ENCODE results near the gene TNNI2.
"Not testable (repeated sequence)": the region's sequence is repeated elsewhere in the genome, so short reads cannot be mapped to it uniquely, and the experiment has no call there.

The TNNI2 gene

DNA sequence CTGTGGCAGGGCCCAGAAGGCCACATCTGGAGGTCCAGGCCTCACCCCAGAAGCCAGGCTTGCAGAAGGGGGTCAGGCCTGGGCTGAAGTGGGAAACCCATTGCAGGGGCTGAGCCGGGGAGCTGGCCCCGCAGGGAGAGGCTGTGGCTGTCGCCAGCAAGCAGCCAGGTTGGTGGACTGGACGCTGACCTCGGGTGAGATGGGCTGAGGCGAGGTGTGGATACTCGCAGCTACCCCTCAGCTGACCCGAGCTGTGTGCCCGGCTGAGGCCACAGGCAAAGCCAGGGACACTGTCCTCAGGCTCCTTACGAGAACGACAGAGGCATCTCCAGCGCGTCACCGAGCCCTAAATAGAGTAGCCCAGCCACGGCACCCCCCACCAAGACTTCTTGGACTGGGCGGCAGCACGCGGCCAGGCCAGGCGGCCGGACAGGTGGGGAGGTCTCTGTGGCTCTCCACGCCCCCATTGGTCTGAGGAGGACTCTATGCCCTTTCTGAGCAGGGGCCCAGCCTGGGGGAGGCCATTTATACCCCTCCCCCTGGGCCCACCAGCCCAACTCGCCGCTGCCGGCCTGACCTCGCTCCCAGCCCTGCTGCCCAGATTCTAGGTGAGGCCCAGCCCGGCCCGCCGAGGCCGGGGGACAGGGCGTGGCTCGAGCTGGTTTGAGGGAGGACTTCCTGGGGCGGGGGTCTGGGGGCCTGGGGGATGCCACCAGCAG lies at the start of gene TNNI2:
Gene TNNI2 (plus strand): TSS at position 556 of the 719 bp plus-strand sequence. CDS start 716 bp downstream, outside the sequence.
- no peak for DNase-seq

- no peak for DNase-seq
These were observed 46.9 kb upstream of the TNNI2 start for GRCh38 chr11:1791912-1792311.

GRCh38 chr11:1792461-1792860 lies 46.3 kb upstream of the TNNI2 start:
- DNase-seq = no peak

DNA sequence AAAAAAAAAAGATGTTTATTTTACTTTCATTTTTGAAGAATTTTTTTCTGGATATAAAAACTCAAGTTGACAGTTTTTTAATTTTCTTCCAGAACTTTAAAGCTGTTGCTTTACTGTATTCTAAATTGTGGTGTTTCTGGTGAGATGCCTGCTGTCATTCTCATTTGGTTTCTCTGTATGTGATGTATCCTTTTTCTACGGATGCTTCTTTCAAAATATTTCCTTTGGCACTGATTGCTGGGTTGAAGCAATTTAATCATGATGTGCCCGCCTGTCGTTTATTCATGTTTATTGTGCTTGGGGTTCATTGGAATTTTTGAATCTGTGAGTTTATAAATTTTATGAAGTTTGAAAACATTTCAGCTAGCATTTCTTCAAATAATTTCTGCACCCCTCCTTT lies 45.7 kb upstream of the TNNI2 start:
- no peak for DNase-seq

GRCh38 chr11:1796413-1797011 lies 42.3 kb upstream of the TNNI2 start:
- no peak for DNase-seq

GRCh38 chr11:1797391-1798125 lies 41.2 kb upstream of the TNNI2 start:
- no peak for DNase-seq

DNA sequence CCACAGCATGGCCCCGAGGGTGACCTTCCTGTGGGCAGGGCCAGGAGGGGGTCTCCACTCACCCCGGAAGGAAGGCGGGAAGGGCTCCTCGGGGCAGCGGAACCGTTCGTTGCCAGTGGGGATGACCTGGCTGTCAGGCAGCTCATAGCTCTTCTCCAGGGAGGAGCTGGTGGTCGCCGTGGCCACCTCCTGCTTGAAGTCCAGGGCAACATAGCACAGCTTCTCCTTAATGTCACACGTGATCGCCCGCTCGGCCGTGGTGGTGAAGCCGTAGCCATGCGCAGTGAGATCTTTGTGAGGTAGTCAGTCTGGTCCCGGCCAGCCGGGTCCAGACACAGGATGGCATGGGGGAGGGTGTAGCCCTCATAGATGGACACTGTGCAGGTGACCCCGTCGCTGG lies 35.5 kb upstream of the TNNI2 start:
- DNase-seq = no peak

GRCh38 chr11:1803835-1804519 lies 34.8 kb upstream of the TNNI2 start:
- DNase-seq = not testable (repeated sequence)

- no peak for DNase-seq
These were observed 33.3 kb upstream of the TNNI2 start for GRCh38 chr11:1805525-1805924.

- no peak for DNase-seq
These were observed 31.4 kb upstream of the TNNI2 start for GRCh38 chr11:1807264-1807995.

DNA sequence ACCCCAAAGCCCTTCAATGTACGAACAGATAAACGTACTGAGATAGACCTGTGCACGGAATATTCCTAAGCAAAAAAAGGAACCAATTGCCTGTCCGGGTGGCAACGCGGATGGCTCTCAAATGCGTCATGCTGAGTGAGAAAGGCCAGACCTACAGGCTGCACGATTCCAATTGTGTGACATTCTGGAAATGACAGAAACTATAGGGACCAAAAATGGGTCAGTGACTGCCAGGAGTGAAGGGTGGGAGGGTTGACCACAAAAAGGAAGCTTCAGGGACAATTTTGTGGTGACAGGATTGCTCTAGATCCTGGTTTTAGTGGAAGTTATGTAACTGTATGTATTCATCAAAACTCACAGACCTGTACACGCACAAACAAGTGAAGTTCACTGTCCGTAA lies 28.0 kb upstream of the TNNI2 start:
- no peak for DNase-seq

DNA sequence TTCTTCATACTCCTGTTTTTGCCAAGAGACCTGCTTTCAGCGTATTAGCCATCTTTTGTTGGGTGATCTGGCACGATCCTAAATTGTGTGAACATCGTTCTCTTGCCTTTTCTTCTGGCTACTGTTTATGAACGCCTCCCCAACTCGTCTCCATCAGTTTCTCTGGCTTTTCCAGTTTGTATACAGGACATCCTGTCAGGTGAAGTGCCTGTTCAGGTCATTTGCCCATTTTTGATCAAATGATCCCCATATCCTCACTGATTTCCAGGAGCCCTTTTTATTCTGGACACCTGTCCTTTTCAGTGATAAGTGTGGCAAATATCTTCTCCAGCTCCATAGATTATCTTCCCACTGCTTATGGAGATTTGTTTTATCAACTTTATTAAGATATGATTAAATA lies 26.5 kb upstream of the TNNI2 start:
- no peak for DNase-seq

- no peak for DNase-seq
These were observed 26.0 kb upstream of the TNNI2 start for GRCh38 chr11:1812801-1813200.

DNA sequence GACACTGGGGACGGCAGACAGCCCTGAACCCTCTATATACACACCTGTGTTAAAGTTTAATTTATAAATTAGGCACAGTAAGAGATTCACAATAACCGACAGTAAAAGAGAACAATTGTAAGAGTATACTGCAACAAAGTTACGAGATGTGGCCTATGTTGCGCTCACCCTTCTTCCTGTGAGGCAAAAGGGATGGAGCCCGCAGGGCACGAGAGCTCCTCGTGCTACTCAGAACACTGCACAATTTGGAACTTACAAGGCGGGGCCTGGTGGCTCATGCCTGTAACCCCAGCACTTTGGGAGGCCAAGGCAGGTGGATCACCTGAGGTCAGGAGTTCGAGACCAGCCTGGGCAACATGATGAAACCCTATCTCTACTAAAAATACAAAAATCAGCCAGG lies 25.4 kb upstream of the TNNI2 start:
- DNase-seq = not testable (repeated sequence)

DNA sequence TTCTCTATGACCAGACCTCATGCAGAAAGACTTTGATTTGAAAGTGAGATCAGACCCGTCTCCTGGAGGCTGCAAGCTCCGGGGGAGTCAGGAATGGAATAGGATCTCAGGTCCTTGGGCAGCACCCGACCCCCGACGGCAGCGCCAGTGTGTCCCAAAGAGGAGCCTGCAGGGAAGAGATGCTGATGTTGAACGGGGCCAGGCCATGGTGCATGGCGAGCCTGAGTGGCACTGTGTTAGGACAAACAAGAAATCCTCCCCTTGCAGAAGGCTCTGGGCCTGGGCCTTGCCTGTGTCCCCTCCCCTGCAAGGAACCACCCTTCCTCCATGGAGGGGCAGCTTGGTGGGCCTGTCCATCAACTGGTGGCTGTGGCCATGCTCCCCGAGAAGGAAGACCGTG lies 24.1 kb upstream of the TNNI2 start:
- no peak for DNase-seq

GRCh38 chr11:1815311-1815710 lies 23.5 kb upstream of the TNNI2 start:
- DNase-seq = no peak

DNA sequence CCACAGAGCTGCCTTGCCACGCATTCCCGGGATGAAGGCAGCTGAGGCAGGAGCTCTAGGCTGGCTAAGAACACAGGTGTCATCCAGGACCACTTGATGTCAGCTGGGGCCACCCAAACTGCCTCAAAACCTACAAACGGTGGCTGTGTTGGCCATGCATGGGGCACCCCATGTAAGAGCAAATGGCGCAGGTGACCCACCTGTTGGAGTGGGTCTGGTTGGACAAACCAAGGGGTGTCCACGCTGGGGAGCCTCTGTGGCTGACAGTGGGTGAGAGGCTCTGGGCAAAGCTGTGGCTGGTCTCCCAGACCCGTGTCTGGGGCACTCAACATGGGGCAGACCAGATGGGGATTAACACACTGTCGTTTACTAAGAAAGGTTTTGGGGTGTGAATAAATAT lies 23.0 kb upstream of the TNNI2 start:
- DNase-seq = no peak

DNA sequence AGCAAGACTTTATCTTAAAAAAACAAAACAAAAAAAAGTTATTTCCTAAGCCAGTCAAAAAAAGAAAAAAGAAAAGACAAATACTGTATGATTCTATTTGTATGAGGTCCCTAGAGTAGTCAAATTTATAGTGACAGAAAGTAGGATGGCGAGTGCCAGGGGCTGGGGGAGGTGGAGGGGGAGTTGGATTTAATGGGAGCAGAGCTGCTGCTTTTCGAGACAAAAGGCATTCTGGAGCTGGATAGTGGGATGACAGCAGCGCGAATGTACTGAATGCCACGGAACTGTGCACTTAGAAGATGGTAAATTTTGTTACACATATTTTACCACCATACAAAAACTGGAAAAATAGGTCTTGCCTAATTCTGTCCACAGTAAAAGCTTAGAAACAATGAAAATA lies 21.8 kb upstream of the TNNI2 start:
- DNase-seq = no peak

GRCh38 chr11:1817511-1817910 lies 21.3 kb upstream of the TNNI2 start:
- no peak for DNase-seq

DNA sequence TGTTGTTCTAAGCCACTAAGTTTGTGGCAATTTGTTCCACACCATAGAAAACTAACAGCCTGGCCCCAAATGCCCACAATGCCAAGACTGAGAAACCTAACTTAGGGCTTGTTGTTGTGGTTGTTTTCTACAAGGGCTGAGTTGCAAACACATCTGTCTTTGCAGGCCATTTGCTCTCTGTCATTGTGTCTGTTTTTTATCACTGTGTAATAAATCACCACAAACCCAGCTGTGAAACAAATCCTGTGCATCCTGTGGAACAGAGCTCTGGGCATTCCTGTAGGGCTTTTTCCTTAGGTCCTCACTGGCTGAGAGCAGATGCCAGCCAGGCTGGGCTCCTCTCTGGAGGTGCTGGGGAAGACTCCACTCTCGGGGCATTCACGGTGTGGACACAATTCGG lies 19.7 kb upstream of the TNNI2 start:
- no peak for DNase-seq

GRCh38 chr11:1820463-1821325 lies 18.1 kb upstream of the TNNI2 start:
- no peak for DNase-seq

GRCh38 chr11:1821562-1821961 lies 17.2 kb upstream of the TNNI2 start:
- DNase-seq = no peak

All from NCI-H2171 treated with DMSO at 0.1 percent for 48 hours (cell line).